B cell (primary cell): ENCODE data around the gene UTS2R.
"Not testable (repeated sequence)": the region's sequence is repeated elsewhere in the genome, so short reads cannot be mapped to it uniquely, and the experiment has no call there.

Source experiments
- EZH2 ChIP-seq: IDR thresholded peaks from 2 replicates; pipeline ENCODE4 v1.6.1; 2012; ENCODE audit warnings: borderline replicate concordance, low read depth, mild to moderate bottlenecking, moderate library complexity, low read length; ENCODE audit not compliant: insufficient read depth, poor library complexity, severe bottlenecking
- TF ChIP-seq, protein P1 (sequence below): fragments of 200-600 bp; IDR thresholded peaks from one replicate; pipeline ENCODE4 v1.8.0; 2022; ENCODE audit warnings: antibody characterized with exemption, mild to moderate bottlenecking

DNA sequence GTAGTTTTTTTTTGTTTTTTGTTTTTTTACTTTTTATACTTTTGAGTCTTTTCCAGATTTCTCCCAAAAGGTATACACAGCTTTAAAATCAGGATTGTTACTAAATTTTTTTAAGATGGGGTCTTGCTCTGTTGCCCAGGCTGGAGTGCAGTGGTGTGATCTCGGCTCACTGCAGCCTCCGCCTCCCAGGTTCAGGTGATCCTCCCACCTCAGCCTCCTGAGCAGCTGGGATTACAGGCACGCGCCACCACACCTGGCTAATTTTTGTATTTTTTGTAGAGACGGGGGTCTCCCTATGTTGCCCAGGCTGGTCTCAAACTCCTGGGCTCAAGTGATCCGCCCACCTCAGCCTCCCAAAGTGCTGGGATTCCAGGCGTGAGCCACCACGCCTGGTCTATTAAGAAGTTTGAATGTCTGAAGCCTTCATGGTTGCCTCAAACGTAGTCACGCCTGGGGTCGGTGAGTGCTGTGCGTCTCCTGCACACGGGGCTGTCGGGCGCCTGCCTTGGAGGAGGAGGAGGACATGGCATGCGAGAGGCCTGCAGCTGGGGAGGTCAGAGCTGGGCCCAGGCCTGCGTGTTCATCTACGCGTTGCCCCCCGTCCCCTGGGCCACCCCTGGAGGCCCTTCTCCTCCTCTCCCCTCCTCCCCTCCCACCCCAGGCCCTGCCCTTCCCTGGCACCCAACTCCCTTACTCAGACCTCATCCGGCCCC, 10.8 kb downstream of the UTS2R start:
- not testable (repeated sequence) for TF ChIP-seq EZH2
- TF ChIP-seq, protein P1, sequence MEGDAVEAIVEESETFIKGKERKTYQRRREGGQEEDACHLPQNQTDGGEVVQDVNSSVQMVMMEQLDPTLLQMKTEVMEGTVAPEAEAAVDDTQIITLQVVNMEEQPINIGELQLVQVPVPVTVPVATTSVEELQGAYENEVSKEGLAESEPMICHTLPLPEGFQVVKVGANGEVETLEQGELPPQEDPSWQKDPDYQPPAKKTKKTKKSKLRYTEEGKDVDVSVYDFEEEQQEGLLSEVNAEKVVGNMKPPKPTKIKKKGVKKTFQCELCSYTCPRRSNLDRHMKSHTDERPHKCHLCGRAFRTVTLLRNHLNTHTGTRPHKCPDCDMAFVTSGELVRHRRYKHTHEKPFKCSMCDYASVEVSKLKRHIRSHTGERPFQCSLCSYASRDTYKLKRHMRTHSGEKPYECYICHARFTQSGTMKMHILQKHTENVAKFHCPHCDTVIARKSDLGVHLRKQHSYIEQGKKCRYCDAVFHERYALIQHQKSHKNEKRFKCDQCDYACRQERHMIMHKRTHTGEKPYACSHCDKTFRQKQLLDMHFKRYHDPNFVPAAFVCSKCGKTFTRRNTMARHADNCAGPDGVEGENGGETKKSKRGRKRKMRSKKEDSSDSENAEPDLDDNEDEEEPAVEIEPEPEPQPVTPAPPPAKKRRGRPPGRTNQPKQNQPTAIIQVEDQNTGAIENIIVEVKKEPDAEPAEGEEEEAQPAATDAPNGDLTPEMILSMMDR = not testable (repeated sequence)
